ENCODE measurements around the gene CCDC120.

Gene CCDC120

DNA sequence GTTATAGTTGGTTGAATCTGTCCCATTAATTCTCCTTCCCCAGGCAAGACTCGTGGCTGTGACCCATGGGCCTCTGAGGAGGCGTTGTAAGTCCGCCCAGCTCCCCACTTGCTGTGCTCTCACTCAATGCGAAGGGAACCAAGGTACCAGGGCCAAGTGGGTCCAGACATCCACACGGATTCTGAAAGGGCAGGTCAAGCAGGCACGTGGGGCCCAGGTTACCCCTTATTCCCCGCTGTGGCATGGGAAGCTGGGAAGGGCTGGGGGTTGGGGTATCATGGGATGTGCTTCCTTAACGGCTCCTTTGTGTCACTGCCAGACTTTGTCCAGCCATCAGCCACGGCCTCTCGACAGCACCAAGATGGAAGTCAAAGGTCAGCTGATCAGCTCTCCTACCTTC is 3.1 kb downstream of the CCDC120 start:
- no peak for DNase-seq

DNA sequence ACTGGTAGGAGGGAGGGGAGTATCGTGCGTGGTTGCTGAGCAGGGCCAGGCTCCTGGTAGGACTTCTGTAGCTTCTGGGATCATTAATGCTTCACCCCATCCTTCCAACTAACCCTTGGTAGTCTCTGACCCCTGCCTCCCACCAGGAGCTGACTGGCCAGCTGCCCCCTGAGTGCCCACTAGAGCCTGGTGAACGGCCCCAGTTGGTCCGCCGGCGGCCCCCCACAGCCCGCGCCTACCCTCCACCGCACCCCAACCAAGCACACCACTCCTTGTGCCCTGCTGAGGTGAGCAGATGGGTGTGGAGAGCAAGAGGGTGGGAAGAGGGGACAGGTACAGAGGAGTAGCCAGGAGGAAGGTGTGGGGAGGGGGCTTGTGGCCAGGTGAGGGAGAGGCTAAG is 4.9 kb downstream of the CCDC120 start:
- DNase-seq = no peak

DNA sequence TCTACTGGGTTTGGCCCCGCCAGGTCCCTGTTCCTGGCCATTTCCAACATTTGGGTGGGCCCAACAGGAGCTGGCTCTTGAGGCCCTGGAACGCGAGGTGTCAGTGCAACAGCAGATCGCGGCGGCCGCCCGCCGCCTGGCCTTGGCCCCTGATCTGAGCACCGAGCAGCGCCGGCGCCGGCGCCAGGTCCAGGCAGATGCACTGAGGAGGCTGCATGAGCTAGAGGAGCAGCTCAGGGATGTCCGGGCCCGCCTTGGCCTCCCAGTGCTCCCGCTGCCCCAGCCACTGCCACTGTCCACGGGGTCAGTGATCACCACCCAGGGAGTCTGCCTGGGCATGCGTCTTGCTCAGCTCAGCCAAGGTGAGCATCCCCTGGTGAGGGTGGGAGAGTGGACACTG is 5.5 kb downstream of the CCDC120 start:
- DNase-seq = no peak

DNA sequence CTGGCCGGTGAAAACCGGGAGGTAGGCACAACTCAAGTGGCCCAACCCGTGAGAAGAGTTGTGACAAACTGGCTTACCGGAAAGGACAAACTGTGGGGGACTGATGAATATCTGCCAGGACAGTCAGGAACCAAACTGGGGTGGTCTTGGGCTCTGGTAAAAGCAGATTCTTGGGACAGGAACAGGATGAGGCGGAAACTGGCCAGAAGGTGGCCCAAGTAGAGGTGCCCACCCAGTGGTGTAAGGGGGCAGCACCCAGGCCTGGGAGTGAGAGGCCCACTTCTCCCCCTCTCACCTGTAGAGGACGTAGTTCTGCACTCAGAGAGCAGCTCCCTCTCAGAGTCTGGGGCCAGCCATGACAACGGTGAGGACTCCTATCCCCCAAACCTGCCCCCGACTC is 5.9 kb downstream of the CCDC120 start:
- no peak for DNase-seq

DNA sequence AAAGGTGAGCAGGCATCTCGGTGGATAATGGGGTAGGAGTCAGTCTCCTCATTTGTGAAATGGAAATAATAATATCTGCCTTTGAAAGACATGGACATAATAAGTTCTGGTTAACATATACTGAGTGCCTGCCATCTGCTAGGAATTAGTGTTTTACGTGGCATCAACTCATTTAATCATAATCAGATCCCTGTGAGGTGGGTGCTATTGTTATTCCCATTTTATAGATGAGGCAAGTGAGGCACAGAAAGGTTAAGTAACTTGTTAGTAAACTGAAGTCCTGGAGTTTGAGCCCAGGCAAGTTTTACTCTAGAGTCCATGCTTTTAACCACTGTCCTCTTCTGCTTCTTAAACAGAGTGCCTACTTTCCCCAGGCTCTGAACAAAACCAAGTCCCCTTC is 7.5 kb downstream of the CCDC120 start:
- DNase-seq = no peak

DNA sequence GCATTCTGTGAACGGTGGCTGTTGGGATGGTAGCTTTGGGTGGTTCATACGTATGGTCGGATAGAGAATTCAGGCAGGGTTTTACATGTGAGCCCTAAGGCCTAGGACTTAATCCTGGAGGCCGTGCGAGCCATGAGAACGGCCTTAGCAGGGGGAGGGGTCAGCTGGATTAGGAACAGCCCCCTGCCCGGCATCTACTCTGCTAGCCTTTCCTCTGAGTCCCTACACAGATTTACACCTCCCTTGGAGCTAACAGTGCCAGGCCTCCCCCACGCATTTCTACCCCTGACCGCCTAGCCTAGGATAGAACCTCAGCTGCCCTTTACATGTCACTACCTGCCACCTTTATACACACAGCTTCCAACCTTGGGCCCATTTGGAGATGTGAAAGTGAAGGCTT is 7.9 kb downstream of the CCDC120 start:
- DNase-seq = no peak

DNA sequence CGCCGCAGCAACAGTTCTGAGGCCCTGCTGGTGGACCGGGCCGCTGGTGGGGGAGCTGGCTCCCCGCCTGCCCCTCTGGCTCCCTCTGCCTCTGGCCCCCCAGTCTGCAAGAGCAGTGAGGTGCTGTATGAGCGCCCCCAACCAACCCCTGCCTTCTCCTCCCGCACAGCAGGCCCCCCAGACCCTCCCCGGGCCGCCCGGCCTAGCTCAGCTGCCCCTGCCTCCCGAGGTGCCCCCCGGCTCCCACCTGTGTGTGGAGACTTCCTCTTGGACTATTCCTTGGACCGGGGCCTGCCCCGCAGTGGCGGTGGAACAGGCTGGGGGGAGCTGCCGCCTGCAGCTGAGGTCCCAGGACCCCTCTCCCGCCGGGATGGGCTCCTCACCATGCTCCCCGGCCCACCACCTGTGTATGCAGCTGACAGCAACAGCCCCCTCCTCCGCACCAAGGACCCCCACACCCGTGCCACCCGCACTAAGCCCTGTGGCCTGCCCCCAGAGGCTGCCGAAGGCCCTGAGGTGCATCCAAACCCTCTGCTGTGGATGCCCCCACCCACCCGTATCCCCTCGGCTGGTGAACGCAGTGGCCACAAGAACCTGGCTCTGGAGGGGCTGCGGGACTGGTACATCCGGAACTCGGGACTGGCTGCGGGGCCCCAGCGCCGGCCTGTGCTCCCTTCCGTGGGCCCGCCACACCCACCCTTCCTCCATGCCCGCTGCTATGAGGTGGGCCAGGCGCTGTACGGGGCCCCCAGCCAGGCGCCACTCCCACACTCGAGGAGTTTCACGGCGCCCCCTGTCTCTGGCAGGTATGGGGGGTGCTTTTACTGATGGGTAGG is 8.7 kb downstream of the CCDC120 start:
- DNase-seq = no peak

DNA sequence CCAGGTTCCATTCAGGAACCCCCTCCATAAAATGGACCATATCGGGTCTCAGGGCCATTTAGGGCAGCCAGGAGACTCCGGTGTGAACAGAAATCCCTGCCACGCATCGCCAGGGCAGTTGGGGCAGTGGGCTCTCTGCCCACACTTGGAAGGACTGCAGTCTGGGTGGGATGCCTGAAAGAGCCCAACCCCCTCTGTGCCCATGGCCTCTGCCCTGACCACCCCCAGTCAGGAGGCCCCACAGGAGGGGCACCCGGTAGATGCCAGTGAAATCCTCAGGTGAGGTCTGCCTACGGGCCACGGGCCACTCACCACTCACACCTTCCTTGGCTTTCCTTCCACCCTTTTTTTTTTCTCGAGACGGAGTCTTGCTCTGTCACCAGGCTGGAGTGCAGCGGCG is 10.2 kb downstream of the CCDC120 start:
- DNase-seq = no peak

DNA sequence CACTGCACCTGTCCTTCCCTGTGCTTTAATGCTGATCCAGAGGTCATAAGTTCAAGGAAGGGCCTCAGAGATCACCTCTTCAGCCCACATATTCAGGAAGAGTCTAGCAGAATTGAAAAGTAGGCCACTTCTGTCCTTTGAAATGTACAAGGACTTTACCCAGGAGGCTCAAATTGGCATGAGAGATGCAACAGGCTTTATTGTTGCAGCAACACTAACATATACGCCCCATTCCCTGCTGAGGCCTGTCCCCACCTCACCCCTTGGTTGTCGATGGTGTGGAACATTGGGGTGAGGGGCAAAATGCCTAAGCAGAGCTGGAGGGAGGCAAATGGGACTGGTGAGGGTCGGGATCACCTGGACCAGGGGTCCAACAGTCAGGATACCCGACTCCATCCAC is 12.2 kb downstream of the CCDC120 start:
- no peak for DNase-seq

DNA sequence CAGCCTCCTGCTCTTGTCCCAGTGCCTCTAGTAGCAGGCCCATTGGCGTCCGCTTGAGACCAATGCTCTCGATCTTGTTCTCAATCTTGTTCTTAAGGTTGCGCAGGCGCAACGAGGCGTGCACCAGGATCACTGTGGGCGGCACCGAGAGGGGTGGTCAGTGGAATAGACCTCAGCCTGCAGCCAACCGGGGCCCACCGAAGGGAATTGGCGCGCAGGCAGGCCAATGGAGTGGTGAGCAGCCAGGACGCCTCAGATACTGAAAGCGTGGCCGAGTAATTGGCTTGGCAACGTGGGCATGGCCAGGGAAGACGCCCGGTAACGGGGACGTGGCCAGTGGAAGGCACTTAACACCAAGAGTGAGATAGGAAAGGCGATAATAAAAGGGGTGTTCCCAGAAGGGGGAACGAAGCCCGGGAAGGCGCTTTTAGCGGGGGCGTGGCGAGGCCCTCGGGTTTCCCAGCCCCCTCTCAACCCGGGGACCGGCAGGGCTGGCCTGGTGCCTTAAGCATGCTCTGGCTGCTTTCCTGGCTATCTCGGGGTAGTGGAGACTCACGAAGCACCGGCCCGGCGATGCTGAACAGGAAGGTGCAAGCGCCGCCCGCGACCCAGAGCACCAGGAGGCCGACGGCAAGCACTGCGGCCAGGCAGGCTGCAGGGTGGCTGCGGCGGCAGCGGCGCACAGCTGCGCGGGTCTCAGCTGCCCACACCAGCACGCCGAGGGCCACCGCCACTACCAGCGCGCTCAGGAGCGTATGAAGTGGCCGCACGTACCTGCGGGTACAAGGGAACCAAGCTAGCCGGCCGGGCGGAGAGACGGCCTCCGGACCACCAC is 13.3 kb downstream of the CCDC120 start:
- DNase-seq = no peak

DNA sequence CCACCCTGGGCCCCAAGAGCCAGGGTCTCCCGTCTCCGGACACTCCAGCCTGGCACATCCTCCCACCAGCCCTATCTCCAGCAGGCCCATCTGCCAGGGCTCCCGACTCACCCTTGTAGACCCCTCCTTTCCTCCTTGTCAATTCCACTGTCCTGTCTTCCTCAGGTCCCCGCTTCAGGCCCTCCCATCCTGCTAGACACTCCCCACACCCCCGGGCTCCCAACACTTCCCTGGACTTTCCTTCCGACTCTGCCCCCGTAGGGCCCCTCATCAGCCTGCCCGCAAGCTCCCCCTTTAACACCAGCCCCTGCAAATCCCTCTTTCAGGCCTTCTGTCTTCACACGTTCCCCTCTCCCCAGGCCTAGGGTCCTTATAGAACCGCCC is 13.9 kb downstream of the CCDC120 start:
- DNase-seq = no peak

DNA sequence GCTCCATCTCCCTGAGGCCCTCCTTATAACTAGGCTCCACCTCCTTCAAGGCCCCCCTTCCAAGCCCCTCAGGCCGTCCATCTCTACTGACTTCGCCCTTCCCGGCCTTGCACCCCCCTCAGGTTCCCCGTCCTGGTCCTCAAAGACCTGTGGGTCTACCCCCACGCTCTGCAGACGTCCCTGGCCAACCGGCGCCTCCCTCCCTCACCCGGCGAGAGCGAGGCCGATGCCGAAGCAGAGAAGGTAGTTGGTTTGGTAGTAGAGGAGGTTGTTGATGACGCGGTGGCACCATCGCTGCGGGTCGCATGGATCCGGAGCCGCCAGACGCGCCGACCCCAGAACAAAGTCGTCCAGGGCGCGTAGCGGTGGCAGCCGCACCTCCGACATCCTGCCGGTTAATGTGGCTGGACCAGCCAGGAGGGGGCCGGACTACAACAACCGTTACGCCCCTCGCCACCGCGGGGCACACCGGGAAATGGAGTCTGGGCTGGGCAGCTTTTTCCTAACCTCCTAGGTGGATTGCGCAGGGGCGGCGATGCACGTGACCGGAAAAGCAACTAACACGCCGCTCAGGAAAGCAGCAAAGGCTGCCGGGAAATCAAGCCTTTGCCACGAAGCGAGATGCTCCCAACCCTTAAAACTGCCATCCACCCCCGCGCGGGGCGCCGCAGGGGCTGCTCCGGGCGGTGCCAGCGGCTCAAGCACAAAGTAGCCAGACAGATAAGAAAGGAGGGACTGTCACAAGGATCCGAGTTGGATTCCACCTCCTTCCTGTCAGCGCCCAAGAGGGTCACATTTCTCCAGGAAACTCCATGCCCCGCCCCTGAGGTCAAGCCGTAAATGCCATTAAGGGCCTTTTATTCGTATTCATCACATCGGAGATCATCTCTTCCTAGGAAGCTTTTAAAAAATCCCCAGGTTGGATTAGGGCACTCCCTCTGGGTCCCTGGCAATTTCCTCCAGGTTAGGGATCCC is 15.1 kb downstream of the CCDC120 start, which contains the start of gene PRAF2:
Gene PRAF2 (minus strand): TSS at position 402 of the 975 bp plus-strand sequence. CDS start 15 bp downstream, at position 387.
- peak; percentile 87 to 88 for DNase-seq

DNA sequence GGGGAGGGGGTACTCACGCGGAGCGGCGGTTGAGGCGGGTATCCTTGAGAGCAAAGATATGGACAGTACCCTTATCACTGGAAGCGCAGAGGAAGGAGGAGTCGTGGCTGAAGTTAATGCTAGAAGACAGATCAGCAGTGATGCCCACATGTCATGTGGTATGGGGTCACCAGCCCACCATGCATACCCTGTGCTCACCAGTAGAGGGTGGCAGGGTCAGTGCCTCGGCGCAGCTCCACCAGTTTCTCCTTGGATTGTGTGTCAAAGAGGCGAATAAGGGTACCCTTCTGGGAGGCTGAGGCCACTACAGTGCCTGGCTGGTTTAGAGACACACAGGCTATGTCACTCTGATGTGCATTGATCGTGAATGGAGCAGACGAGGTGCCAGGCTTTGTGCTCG is 16.5 kb downstream of the CCDC120 start:
- no peak for DNase-seq

DNA sequence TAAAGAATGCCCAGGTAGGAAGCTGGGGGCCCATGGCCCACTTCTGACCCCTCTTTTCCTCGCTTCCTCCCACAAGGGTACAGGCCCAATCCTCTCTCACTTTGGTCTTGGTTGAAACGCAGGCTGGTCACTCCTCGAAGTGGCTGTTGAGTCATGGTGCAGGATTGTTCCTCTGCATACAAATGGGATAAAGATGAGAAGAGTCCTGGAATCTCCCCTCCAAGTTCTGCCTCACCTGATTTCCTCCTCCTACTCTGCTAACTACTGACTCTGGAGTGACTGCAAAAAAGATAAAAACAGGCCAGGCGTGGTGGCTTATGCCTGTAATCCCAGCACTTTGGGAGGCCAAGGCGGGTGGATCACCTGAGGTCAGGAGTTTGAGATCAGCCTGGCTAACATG is 19.1 kb downstream of the CCDC120 start:
- no peak for DNase-seq

DNA sequence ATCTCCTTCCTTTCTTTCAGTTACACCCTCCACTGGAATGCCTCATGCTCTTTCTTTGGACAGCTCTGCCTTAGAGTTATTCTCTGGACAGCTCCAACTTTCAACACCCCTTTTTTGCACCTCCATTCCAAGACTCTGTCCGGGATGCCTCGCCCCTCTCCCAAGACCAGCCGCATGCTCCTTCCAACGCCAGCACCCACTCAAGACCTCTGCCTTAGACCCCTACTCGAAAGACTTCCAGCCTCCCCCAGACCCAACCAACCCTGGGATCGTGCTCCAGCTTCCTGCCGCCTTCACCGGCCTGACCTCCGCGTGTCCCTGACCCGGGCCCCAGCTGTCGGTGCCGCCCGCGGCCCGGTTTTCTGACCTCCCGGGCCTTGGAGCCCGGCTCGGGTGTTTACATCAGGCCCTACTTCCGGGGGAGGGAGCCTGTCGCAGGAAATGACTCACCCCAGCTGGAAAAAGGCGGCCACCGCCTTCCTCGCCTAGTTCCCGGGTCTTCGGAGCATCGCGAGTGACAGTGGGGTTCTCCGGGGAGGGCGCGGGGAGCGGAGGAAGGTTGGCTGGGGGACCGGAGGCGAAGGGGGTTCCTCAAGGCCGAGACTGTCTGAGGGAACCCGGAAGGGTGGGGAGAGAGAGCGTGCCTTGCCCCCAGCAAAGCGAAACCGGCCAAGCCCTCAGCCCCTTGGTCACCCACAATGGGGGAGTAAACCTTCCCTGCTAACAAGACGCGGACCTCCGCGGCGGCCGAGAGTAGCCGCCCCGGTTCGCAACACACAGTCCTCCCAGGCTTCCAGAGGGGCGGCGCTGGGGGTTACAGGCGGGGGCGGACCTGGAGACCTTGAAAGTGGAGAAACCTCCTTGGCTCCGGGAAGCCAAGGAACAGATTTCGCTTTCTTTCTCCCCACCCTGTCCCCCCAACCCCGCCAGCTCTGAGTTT is 21.0 kb downstream of the CCDC120 start, which contains the start of gene WDR45:
Gene WDR45 (minus strand): TSS at position 399 of the 940 bp plus-strand sequence. CDS start 1,792 bp downstream, outside the sequence.
- DNase-seq = peak; percentile 66 to 70

DNA sequence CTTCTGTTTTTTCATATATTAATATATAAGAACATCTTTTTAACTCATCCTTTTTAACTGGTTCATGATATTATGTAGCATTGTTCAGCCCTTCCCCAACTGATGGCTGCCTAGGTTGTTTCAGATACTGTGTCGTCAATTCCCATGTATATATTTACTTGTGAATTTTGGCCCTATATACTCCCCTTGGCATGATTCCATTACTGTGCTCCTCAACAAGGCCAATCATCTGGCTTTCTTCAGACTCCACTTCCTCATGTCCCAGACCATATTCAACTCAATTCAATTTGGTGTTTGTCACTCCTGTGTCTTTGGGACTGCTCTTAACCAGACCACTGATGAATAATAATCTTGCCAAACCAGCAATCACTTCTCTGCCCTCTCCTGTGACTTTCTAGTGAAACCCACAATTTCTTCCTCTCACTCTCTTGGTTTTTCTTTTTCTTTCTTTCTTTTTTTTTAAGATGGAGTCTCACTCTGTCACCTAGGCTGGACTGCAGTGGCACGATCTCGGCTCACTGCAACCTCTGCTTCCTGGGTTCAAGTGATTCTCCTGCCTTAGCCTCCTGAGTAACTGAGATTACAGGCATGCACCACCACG is 23.6 kb downstream of the CCDC120 start:
- no peak for DNase-seq

DNA sequence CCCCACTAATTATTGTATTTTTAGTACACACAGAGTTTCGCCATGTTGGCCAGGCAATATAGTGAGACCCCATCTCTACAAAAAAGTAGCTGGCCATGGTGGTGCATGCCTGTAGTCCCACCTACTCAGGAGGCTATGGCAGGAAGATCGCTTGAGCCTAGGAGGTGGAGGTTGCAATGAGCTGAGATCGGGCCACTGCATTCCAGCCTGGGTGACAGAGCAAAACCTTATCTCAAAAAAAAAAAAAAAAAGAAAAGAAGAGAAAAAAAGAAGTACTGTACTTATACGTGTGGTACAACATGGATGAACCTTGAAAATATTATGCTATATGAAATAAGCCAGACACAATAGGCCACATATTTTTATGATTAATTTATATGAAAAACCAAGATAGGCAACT is 30.8 kb downstream of the CCDC120 start:
- no peak for DNase-seq

DNA sequence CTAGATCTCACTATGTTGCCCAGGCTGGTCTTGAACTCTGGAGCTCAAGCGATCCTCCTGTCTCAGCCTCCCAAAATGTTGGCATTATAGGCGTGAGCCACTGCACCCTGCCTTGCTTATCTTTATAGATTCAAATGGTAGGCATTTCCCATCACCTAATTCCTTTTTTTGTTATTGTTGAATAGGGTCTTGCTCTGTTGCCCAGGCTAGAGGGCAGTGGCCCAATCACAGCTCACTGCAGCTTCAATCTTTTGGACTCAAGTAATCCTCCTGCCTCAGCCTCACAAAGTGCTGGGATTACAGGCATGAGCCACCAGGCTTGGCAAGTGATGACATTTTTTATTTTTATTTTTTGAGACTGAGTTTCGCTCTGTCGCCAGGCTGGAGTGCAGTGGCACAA is 37.6 kb downstream of the CCDC120 start:
- no peak for DNase-seq

DNA sequence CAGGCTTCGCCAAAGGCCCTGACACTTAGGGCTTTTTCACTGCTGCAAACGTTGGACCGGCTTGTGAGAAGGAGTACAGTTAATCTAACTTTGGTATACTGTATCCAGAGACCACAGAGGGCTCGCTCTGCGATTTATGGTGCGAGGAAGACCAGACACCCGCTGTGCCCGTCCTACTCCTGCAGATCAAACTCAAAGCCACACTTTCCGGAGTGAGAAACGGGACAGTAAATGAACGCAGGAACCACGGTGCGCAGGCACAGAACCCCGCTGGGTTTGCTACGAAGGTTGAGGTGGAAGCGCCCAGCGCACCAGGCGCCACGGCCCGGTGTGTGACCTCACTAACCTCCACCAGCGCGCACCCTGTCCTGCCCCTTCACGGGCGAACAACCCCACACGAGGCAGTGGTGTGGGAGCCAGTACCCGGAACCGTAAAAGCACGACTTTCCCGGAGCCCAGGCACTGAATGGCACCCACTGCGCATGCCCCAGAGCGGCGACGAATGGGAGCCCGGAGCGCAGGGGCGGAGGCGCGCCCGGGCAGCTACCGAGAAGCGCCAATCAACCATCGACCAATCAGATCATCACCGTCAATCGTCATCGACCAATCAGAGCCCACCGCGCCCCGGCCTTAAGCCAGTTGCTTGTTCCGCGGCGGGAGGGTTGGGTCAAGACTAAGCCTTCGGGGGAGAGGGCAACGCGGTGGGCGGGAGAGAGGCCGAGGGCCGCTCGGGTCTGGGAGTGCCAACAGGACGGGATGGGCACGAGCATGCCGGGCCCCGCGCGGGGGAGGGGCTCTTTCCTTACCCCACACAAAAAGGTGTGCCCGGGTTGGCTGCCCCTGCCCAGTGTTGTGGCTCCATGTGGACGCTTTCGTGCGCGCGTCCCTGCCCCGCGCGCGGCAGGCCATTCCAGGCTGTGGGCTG is 42.2 kb downstream of the CCDC120 start:
- DNase-seq = peak; percentile 86

DNA sequence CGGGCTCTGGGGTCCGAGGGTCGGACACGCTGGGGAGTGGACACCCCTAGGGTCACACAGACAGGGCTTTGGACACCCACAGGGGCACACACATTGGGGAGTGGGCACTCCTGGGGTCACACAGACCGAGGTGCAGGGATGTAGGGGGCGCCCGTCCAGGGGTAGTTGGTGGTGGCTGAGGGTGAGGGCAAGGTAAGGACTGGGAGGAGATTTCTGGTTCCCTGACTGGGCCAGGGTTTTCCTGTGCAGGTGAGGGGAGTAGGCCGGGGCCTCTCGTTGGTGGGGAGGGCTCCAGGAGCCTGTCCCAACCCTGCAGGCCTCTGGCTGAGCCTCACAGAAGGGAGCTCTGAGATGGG is 42.8 kb downstream of the CCDC120 start:
- DNase-seq = peak in 1 of 2 donors; percentile 9

All from stimulated activated CD4-positive, alpha-beta T cell treated with anti-CD3 and anti-CD28 coated beads, Interleukin-2, amount 100 ng/mL, for 24 hours (primary cell).